Activated CD4-positive, alpha-beta T cell treated with anti-CD3 and anti-CD28 coated beads, Interleukin-2, amount 50 U/mL, for 16 hours (primary cell): ENCODE data around the gene PGA3.
"Not testable (repeated sequence)": the region's sequence is repeated elsewhere in the genome, so short reads cannot be mapped to it uniquely, and the experiment has no call there.

ENCODE experiments used
- DNase-seq: peaks from one replicate; pipeline ENCODE4 v3.0.0-alpha.2; 2020

PGA3 gene

DNA sequence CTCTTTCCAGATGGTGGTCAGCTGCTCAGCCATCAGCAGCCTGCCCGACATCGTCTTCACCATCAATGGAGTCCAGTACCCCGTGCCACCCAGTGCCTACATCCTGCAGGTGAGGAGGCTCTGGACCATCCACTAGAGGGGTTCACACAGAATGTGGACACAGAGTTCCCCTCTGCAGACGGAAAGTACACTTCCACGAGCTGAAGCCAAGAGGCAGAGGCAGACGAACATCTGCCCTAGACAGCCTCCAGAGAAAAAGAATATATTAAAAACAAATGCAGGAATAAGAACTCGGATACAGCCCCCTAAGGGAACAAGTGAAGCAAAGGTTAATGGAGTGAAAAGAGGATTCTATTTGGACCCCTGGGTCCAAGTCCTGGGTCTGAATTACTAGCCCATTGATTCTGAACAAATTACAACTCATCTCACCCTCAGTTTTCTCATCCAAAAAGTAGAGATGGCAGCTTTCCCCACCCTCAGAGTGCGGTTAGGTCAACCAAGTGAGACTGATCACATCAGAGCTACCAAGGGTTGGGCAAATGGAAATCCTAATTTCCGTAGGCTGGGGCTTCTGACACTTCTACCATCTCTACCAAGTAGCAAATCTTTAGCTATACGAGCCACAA is 8.1 kb downstream of the PGA3 start:
- DNase-seq: not testable (repeated sequence)

- DNase-seq: not testable (repeated sequence)
Measured at GRCh38 chr11:61212202-61212601, 8.9 kb downstream of the PGA3 start.

GRCh38 chr11:61213711-61214324 is 10.5 kb downstream of the PGA3 start:
- DNase-seq: not testable (repeated sequence)

DNA sequence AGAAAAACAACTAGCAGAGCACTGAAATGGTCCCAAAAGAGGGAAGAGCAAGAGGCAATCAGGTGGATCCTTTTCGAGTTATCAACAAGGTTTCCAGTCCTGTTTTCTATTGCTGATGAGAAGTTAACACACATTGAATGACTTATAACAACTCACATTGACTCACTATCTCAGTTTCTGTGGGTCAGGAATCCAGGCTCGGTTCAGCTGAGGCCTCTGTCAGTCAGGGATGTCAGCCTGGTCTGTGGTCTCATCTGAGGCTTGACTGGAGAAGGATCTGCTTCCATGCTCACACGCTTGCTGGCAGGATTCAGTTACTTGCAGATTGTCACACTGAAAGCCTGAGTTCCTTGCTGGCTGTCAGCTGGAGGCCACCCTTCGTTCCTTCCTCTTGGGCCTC is 15.0 kb downstream of the PGA3 start:
- DNase-seq: not testable (repeated sequence)

- DNase-seq: not testable (repeated sequence)
Measured at GRCh38 chr11:61219016-61219415, 15.7 kb downstream of the PGA3 start.

- DNase-seq: not testable (repeated sequence)
Measured at GRCh38 chr11:61222047-61222446, 18.7 kb downstream of the PGA3 start, which contains the start of gene PGA4. PGA4 (plus strand) TSS chr11:61222347; CDS start chr11:61222401, 54 bp downstream.

DNA sequence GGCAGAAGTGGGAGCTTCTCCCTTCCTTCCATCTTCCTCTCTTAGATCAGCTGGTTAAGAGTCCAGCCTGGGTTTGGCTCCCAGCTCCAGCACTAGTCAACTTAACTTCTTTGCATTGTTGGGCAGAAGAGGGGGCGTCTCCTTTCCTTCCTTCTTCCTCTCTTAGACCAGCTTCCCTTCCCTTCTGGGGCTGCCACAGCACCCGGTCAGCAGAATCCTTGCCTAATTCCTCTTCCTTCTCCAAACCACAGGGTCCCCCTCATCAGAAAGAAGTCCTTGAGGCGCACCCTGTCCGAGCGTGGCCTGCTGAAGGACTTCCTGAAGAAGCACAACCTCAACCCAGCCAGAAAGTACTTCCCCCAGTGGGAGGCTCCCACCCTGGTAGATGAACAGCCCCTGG is 19.4 kb downstream of the PGA3 start:
- not testable (repeated sequence) for DNase-seq

- not testable (repeated sequence) for DNase-seq
Measured at GRCh38 chr11:61226457-61227137, 23.3 kb downstream of the PGA3 start.

GRCh38 chr11:61229458-61229857 is 26.1 kb downstream of the PGA3 start:
- not testable (repeated sequence) for DNase-seq

DNA sequence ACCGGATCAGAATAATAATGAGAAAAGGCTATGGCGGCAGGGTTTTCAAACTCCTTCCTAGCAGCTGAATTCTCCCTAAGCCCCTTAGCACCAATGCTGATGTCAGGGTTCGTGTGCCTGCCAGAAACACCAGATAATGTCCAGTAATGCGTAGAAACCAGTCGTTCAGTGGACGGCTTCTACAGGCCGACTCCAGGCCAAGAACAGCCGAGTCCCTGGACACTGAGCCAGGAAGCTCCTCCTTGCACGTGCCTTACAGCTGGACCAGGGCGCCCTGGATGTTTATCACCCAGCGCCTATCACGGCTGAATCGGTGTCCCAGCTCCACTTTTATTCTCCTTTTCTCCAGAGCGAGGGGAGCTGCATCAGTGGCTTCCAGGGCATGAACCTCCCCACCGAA is 27.7 kb downstream of the PGA3 start:
- DNase-seq: not testable (repeated sequence)

- not testable (repeated sequence) for DNase-seq
Measured at GRCh38 chr11:61231585-61231984, 28.3 kb downstream of the PGA3 start.

GRCh38 chr11:61232548-61233145 is 29.3 kb downstream of the PGA3 start:
- DNase-seq: not testable (repeated sequence)

- DNase-seq: not testable (repeated sequence)
Measured at GRCh38 chr11:61237130-61237529, 33.8 kb downstream of the PGA3 start.

GRCh38 chr11:61240288-61240687 is 37.0 kb downstream of the PGA3 start:
- not testable (repeated sequence) for DNase-seq

DNA sequence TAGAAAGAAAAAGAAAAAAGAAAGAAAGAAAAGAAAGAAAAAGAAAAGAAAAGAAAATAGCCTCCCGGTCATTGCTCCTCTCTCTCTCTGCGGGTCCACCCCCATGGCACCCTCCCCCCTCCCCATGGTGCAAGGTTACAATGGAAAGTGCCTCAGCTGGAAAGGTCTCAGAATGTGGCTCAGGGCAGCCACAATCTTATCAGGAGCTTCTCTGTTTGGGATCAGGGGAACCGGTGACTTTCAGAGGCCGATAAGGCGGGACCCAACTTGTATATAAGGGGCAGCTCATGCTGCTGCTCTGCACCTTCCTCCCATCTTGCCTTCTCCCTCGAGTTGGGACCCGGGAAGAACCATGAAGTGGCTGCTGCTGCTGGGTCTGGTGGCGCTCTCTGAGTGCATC is 37.6 kb downstream of the PGA3 start, which contains the start of gene PGA5:
Gene PGA5, plus strand, starts transcription at position 301 of the 400 bp plus-strand sequence. Its CDS starts 52 bp downstream, at position 353.
- DNase-seq: not testable (repeated sequence)

DNA sequence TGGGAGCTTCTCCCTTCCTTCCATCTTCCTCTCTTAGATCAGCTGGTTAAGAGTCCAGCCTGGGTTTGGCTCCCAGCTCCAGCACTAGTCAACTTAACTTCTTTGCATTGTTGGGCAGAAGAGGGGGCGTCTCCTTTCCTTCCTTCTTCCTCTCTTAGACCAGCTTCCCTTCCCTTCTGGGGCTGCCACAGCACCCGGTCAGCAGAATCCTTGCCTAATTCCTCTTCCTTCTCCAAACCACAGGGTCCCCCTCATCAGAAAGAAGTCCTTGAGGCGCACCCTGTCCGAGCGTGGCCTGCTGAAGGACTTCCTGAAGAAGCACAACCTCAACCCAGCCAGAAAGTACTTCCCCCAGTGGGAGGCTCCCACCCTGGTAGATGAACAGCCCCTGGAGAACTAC is 38.2 kb downstream of the PGA3 start:
- not testable (repeated sequence) for DNase-seq

DNA sequence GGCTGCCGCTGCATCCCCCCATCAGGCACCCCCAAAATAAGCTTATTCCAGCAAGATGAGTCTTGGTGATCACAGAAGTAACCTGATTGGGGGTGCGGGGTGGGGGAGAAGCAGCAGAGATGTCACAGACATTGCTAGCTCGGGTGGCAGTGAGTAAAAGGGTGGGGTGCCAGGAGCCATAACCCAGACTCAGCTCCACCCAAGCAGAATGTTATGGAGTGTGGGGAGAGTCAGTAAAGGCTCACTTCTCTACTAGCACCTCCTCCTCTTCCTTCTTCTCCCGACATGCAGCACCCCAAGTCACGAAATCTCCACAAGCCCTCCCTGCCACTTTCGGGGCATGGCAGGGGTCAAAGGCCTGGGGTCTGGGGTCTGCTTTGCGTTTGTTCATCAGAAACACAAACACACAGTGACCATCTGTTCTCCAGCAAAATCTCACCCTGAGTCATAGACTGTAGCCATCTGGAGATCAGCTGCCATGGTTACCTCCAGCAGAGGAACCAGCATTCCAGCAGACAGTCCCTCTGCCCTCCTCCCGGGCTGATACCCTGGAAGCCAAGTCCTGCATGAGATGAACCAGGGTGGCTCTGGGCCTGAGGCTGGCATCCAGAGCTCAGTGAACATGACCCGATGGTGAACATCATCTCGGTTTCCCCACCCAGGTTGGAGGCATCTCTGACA is 42.1 kb downstream of the PGA3 start:
- not testable (repeated sequence) for DNase-seq

- not testable (repeated sequence) for DNase-seq
Measured at GRCh38 chr11:61248071-61248470, 44.8 kb downstream of the PGA3 start.

GRCh38 chr11:61249201-61249600 is 45.9 kb downstream of the PGA3 start:
- DNase-seq: not testable (repeated sequence)

GRCh38 chr11:61250796-61251765 is 47.8 kb downstream of the PGA3 start:
- not testable (repeated sequence) for DNase-seq

GRCh38 chr11:61252332-61252731 is 49.0 kb downstream of the PGA3 start:
- not testable (repeated sequence) for DNase-seq
